K562 (cell line): Measurements from ENCODE around the gene TRNP1. TPM values are rescaled to one million over a fixed set of nuclear protein-coding genes. Genes with fewer than 3 reads are reported as not detected.

Source experiments
- ATAC-seq: fragments of 200-7000 bp; cut with Tn5 transposase; 3 replicates; pipeline ENCODE4 v1.9.1; 2020; ENCODE audit warnings: moderate library complexity
- BruUV-seq: library from RNA; stranded (reverse); fragments of 400-500 nt; replicated peaks from 2 replicates; lab custom pipeline; 2021; lab: Mats Ljungman, UMichigan
- CTCF ChIA-PET: fragments of 300-600 bp; formaldehyde crosslinking; extraction: SDS; loops from one replicate; lab custom pipeline; 2021; ENCODE audit warnings: low intra/inter-chr PET ratio; lab: Yijun Ruan, JAX
- POLR2A ChIA-PET: fragments of 300-600, 350-650 bp; sonication (Branson Sonifier 250); formaldehyde crosslinking; extraction: SDS; loops from one replicate; lab custom pipeline; 2021; ENCODE audit warnings: antibody characterized with exemption, inconsistent platforms; lab: Yijun Ruan, JAX
- DNase-seq, 4 experiments: peaks; one replicate each; pipeline versions ENCODE4 v3.0.0 to v3.0.0-alpha.2; 2011 to 2018; ENCODE audit warnings: low spot score in 3 of 4, mixed read lengths in 3 of 4; ENCODE audit errors: extremely low read depth in 1 of 4
- FAIRE-seq: peaks from 2 replicates; lab custom pipeline; 2011; peaks lifted over from hg19 to GRCh38; lab: Jason Lieb, UNC
- H2AFZ ChIP-seq: 2 replicates; pipeline ENCODE4 v1.6.0; 2011; ENCODE audit warnings: low read depth, low read length, control low read depth, inconsistent platforms
- H3K27ac ChIP-seq: fragments of 200-600 bp; 3 replicates; pipeline ENCODE4 v1.8.0; 2011; ENCODE audit warnings: low read depth, mild to moderate bottlenecking, control low read depth, inconsistent platforms, low read length, moderate library complexity, mixed read lengths; ENCODE audit errors: extremely low read depth
- H3K27me3 ChIP-seq, 2 experiments: fragments of 300-600 bp in 1 of 2; 2 replicates in 1 of 2; 3 replicates in 1 of 2; pipeline versions ENCODE4 v1.6.0 to v1.8.0; 2011; ENCODE audit warnings: inconsistent platforms in 2 of 2, low read length in 2 of 2, mild to moderate bottlenecking in 1 of 2, mixed read lengths in 1 of 2, moderate library complexity in 1 of 2; ENCODE audit not compliant: control insufficient read depth in 2 of 2, insufficient read depth in 2 of 2
- H3K36me3 ChIP-seq: fragments of 300-600 bp; 3 replicates; pipeline ENCODE4 v1.8.0; 2011; ENCODE audit warnings: mild to moderate bottlenecking, low read length, inconsistent platforms; ENCODE audit not compliant: control insufficient read depth, insufficient read depth
- H3K4me1 ChIP-seq, 2 experiments: fragments of 200-600 bp in 1 of 2; replicated peaks in 1 of 2; 2 replicates in 1 of 2; 3 replicates in 1 of 2; pipeline versions ENCODE4 v1.5.1 to v1.8.0; 2011; ENCODE audit warnings: inconsistent platforms in 2 of 2, low read length in 2 of 2, mild to moderate bottlenecking in 1 of 2, mixed read lengths in 1 of 2, moderate library complexity in 1 of 2; ENCODE audit not compliant: control insufficient read depth in 2 of 2, insufficient read depth in 2 of 2
- H3K4me2 ChIP-seq: 2 replicates; pipeline ENCODE4 v1.6.1; 2011; ENCODE audit warnings: low read length, control low read depth, inconsistent platforms, mixed read lengths; ENCODE audit not compliant: insufficient read depth
- H3K4me3 ChIP-seq: fragments of 200-600 bp; sonication (generic), shearing (Covaris generic); 2 replicates; pipeline ENCODE4 v1.5.1; 2016; ENCODE audit warnings: control low read depth, inconsistent platforms
- H3K79me2 ChIP-seq: fragments of 200-600 bp; 3 replicates; pipeline ENCODE4 v1.8.0; 2011; ENCODE audit warnings: low read length, inconsistent platforms; ENCODE audit not compliant: control insufficient read depth, insufficient read depth
- H3K9ac ChIP-seq, 2 experiments: 2 replicates each; pipeline versions ENCODE4 v1.6.0 to v1.6.1; 2011; ENCODE audit warnings: low read depth in 2 of 2, low read length in 2 of 2, control low read depth in 1 of 2, inconsistent platforms in 1 of 2, mild to moderate bottlenecking in 1 of 2, mixed read lengths in 1 of 2; ENCODE audit not compliant: insufficient read depth in 1 of 2
- H3K9me1 ChIP-seq: one replicate; pipeline ENCODE4 v1.6.0; 2011; ENCODE audit warnings: inconsistent platforms, mild to moderate bottlenecking, low read length, moderate library complexity; ENCODE audit not compliant: control insufficient read depth, insufficient read depth
- H3K9me3 ChIP-seq: replicated peaks from 2 replicates; pipeline ENCODE4 v1.5.1; 2011; ENCODE audit warnings: low read depth, low read length, inconsistent platforms; ENCODE audit not compliant: control insufficient read depth, insufficient read depth
- H4K20me1 ChIP-seq: replicated peaks from 2 replicates; pipeline ENCODE4 v1.6.1; 2011; ENCODE audit warnings: low read length, inconsistent platforms, mixed read lengths; ENCODE audit not compliant: control insufficient read depth, insufficient read depth
- FOS ChIP-seq: IDR thresholded peaks from 3 replicates; pipeline ENCODE4 v1.6.1; 2011; ENCODE audit not compliant: insufficient read length; ENCODE audit errors: extremely low read depth
- IRF2 ChIP-seq: sonication (generic); formaldehyde crosslinking; IDR thresholded peaks from 2 replicates; pipeline ENCODE4 v1.8.1; 2022; ENCODE audit warnings: mild to moderate bottlenecking, missing genetic modification reagents
- PCBP1 ChIP-seq: fragments of 200-400 bp; formaldehyde crosslinking; IDR thresholded peaks from 2 replicates; pipeline ENCODE4 v1.6.1; 2018; ENCODE audit warnings: mild to moderate bottlenecking, low read depth, low read length; ENCODE audit not compliant: poor library complexity, severe bottlenecking
- TAL1 ChIP-seq: fragments of 450-650 bp; IDR thresholded peaks from 2 replicates; pipeline ENCODE4 v1.6.1; 2016; ENCODE audit warnings: mild to moderate bottlenecking
- WHSC1 ChIP-seq: IDR thresholded peaks from one replicate; pipeline ENCODE4 v1.6.1; 2012; ENCODE audit warnings: low read length, control low read depth, inconsistent platforms
- ZNF347 ChIP-seq: fragments of 450-650 bp; formaldehyde crosslinking; IDR thresholded peaks from 2 replicates; pipeline ENCODE4 v1.4.0; 2020; ENCODE audit warnings: low read depth, mild to moderate bottlenecking, moderate library complexity
- WGBS: fragments of 100-300 bp; shearing (Covaris generic); methylation state at CpG from one replicate; pipeline ENCODE4 v1.1.6; 2016; ENCODE audit warnings: low coverage, mixed read lengths; ENCODE audit not compliant: insufficient coverage; ENCODE audit errors: missing lambda C conversion rate; 5-methylcytosine and 5-hydroxymethylcytosine counted together
- in situ Hi-C: fragments of 300-500 bp; cut with MboI; formaldehyde crosslinking; loops from 4 replicates; pipeline ENCODE4 v1.15.0; 2018; ENCODE audit warnings: inconsistent platforms, mixed read lengths
- intact Hi-C: fragments of 100-400 bp; cut with micrococcal nuclease; formaldehyde crosslinking; loops from 2 replicates; pipeline ENCODE4 v1.14.2; 2022
- polyA plus RNA-seq, 8 experiments: library from polyadenylated mRNA; depleted of rRNA in 4 of 8; stranded (reverse) in 5 of 8; unstranded in 3 of 8; fragments of >200 nt; fragmentation: Nextera tagmentation in 2 of 8; fragmentation: Illumina TruSeq in 1 of 8; extraction: Ambion mirVana in 2 of 8; extraction: Trizol in 1 of 8; gene quantifications; 2 replicates each; pipeline versions ENCODE4 v1.2.1 to v1.2.3, GENCODE V29; 2011 to 2014; ENCODE audit warnings: inconsistent platforms in 1 of 8, missing spikeins in 1 of 8
- total RNA-seq, 7 experiments: library from RNA; depleted of rRNA in 6 of 7; stranded (reverse); fragments of >200 nt in 6 of 7; fragmentation: Illumina TruSeq in 2 of 7; extraction: Trizol in 2 of 7; gene quantifications; 2 replicates each; pipeline versions ENCODE4 v1.2.1 to v1.2.3, GENCODE V29; 2011 to 2021; ENCODE audit warnings: low replicate concordance in 1 of 7
- TF ChIP-seq, protein P1 (sequence below), 2 experiments: fragments of 450-650 bp; IDR thresholded peaks; 2 replicates each; pipeline ENCODE4 v1.6.1; 2016

TRNP1 gene
- total and polyA plus RNA-seq, 9 of the 15 experiments (the other 6 are each of a cell fraction or from before 2014, with no cell fraction given), result 0.03 to 1.3 (median 0.95) TPM

- no peak overlapping the region for H3K4me3 ChIP-seq
- H3K4me2 ChIP-seq, result no peak overlapping the region
- no peaks in the 10 kb centered on the region for H3K79me2 ChIP-seq
- TF ChIP-seq WHSC1, result no peak
- no peak for TF ChIP-seq IRF2 (CRISPR knock-in tag)
- no peak for TF ChIP-seq FOS
- TF ChIP-seq PCBP1, result no peak
- TF ChIP-seq ZNF347, result no peak
- TF ChIP-seq, protein P1, sequence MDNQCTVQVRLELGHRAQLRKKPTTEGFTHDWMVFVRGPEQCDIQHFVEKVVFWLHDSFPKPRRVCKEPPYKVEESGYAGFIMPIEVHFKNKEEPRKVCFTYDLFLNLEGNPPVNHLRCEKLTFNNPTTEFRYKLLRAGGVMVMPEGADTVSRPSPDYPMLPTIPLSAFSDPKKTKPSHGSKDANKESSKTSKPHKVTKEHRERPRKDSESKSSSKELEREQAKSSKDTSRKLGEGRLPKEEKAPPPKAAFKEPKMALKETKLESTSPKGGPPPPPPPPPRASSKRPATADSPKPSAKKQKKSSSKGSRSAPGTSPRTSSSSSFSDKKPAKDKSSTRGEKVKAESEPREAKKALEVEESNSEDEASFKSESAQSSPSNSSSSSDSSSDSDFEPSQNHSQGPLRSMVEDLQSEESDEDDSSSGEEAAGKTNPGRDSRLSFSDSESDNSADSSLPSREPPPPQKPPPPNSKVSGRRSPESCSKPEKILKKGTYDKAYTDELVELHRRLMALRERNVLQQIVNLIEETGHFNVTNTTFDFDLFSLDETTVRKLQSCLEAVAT (IDR thresholded peaks at IDR 0.05), result 0 out of 4 replicates have a peak, but pooled peaks of 1 of the 2 experiments have one; percentile 26
- no peak for TF ChIP-seq TAL1
- H4K20me1 ChIP-seq, result no peaks in the 10 kb centered on the region
- H3K36me3 ChIP-seq, result peaks cover 11% of the 10 kb centered on the region; the same call in 2 of the 3 replicates
- no peak for DNase-seq
- ChIA-PET CTCF (no interaction called here), POLR2A (interaction anchor here (0.6 to 1.5 kb wide), 5 partner anchors 9 to 116 kb away, joined by 3 to 6 read pairs (median 3); no protein-coding TSS in a partner anchor)
- H3K9me1 ChIP-seq, result peaks cover 4% of the 10 kb centered on the region
- WGBS, result 91% methylated on average over 14 of the region's 14 CpGs
- H3K27me3 ChIP-seq, result no peaks in the 10 kb centered on the region
- in situ Hi-C loops, result no loop called here
- no peak overlapping the region for H3K27ac ChIP-seq
- no peaks in the 10 kb centered on the region; the same call in 1 of the 2 replicates for H3K9me3 ChIP-seq
- peaks cover 22 to 32% of the 10 kb centered on the region in 2 experiments; a peak in 4 of 5 replicates for H3K4me1 ChIP-seq
- no peak for ATAC-seq
- BruUV-seq, result no TSS peak
- no peak overlapping the region for H2AFZ ChIP-seq
- H3K9ac ChIP-seq, result peak overlapping the region in 1 of 2 experiments; percentile 84; a peak in 1 of 4 replicates
- FAIRE-seq, result no peak
- intact Hi-C loops, result no loop called here
Observed at GRCh38 chr1:26951216-26951615, 42.3 kb upstream of the TRNP1 start.
